ENCODE measurements around the gene FAM187B. TPM values are rescaled to one million over a fixed set of nuclear protein-coding genes. Genes with fewer than 3 reads are reported as not detected.
A peak's percentile ranks its signal among the peaks of the same experiment; 100 is the strongest.
"Not testable (repeated sequence)": the region's sequence is repeated elsewhere in the genome, so short reads cannot be mapped to it uniquely, and the experiment has no call there.

Gene FAM187B
- total RNA-seq, 2 experiments from 2014 or later, result not detected

DNA sequence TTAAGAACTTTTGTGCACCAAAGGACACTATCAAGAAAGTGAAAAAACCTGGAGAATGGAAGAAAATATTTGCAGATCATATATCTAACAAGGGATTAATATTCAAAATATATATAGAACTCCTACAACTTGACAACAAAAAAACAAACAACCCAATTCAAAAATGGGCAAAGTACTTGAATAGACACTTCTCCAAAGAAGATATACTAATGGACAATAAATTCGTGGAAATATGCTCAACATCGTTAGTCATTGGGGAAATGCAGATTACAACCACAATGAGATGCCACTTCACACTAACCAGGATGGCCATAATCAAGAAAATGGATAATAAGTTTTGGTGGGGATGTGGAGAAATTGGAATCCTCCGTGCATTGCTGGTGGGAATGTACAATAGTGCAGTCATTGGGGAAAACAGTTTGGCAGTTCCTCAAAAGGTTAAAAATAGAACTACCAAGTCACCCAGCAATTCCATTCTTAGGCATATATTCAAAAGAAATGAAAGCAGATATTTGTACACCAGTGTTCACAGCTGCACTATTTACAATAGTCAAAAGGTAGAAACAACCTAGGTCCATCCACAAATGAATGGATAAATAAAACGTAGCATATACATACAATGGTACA is 18.0 kb upstream of the FAM187B start:
- intact Hi-C loops (cut with micrococcal nuclease), result loop anchor here (5.0 kb wide), 1 partner anchor 34 kb away; no protein-coding TSS in a partner anchor
- no peaks in the 10 kb centered on the region for H3K36me3 Mint-ChIP-seq (ENCODE audit: low read depth)
- H3K9me3 Mint-ChIP-seq, result peaks cover 1% of the 10 kb centered on the region
- peaks cover 13% of the 10 kb centered on the region for H3K4me1 Mint-ChIP-seq (ENCODE audit: low read depth)
- DNase-seq, result no peak
- peak overlapping the region; percentile 9 for H3K4me3 Mint-ChIP-seq
- H3K27ac Mint-ChIP-seq, result no peak overlapping the region
- CTCF ChIA-PET, result no interaction called here
- no peaks in the 10 kb centered on the region for H3K27me3 Mint-ChIP-seq (ENCODE audit: low read depth)

GRCh38 chr19:35241417-35241816 is 12.9 kb upstream of the FAM187B start:
- DNase-seq, result no peak
- intact Hi-C loops (cut with micrococcal nuclease), result no loop called here
- Mint-ChIP-seq H3K27me3 (ENCODE audit: low read depth) (no peaks in the 10 kb centered on the region), H3K9me3 (peaks cover 7% of the 10 kb centered on the region), H3K4me3 (no peak overlapping the region), H3K36me3 (ENCODE audit: low read depth) (peaks cover 4% of the 10 kb centered on the region), H3K27ac (no peak overlapping the region), H3K4me1 (ENCODE audit: low read depth) (peaks cover 17% of the 10 kb centered on the region)
- CTCF ChIA-PET, result interaction anchor here (1.2 kb wide), 2 partner anchors 25 to 98 kb away, joined by 4 to 5 read pairs; partner anchors contain the start of gene FXYD7

- Mint-ChIP-seq H3K27me3 (ENCODE audit: low read depth) (no peaks in the 10 kb centered on the region), H3K36me3 (ENCODE audit: low read depth) (peaks cover 4% of the 10 kb centered on the region), H3K9me3 (peaks cover 7% of the 10 kb centered on the region), H3K27ac (peak overlapping the region; percentile 44), H3K4me1 (ENCODE audit: low read depth) (peaks cover 20% of the 10 kb centered on the region), H3K4me3 (no peak overlapping the region)
- intact Hi-C loops (cut with micrococcal nuclease), result no loop called here
- DNase-seq, result peak; percentile 4
- CTCF ChIA-PET, result interaction anchor here (1.2 to 1.6 kb wide), 2 partner anchors 98 to 113 kb away, joined by 3 to 7 read pairs; no protein-coding TSS in a partner anchor
Observed at GRCh38 chr19:35240327-35240726, 11.8 kb upstream of the FAM187B start.

- CTCF ChIA-PET, result interaction anchor here (1.6 kb wide), 1 partner anchor 98 kb away, joined by 7 read pairs; no protein-coding TSS in a partner anchor
- H3K9me3 Mint-ChIP-seq; H3K36me3 Mint-ChIP-seq (ENCODE audit: low read depth); intact Hi-C loops (cut with micrococcal nuclease); DNase-seq; H3K4me3 Mint-ChIP-seq; H3K27ac Mint-ChIP-seq; H3K27me3 Mint-ChIP-seq (ENCODE audit: low read depth): not testable (repeated sequence)
- H3K4me1 Mint-ChIP-seq (ENCODE audit: low read depth), result peaks cover 24% of the 10 kb centered on the region
Observed at GRCh38 chr19:35239597-35239996, 11.1 kb upstream of the FAM187B start.

- Mint-ChIP-seq H3K9me3 (peaks cover 7% of the 10 kb centered on the region), H3K4me3 (no peak overlapping the region), H3K4me1 (ENCODE audit: low read depth) (peaks cover 24% of the 10 kb centered on the region), H3K27me3 (ENCODE audit: low read depth) (no peaks in the 10 kb centered on the region), H3K36me3 (ENCODE audit: low read depth) (peaks cover 4% of the 10 kb centered on the region), H3K27ac (no peak overlapping the region)
- DNase-seq, result peak; percentile 53
- CTCF ChIA-PET, result interaction anchor here (0.9 to 1.5 kb wide), 4 partner anchors 12 to 270 kb away, joined by 3 read pairs; no protein-coding TSS in a partner anchor
- intact Hi-C loops (cut with micrococcal nuclease), result no loop called here
Observed at GRCh38 chr19:35236638-35237400, 8.3 kb upstream of the FAM187B start.

- Mint-ChIP-seq H3K9me3 (no peaks in the 10 kb centered on the region), H3K4me3 (no peak overlapping the region), H3K27me3 (ENCODE audit: low read depth) (no peaks in the 10 kb centered on the region), H3K4me1 (ENCODE audit: low read depth) (peaks cover 10% of the 10 kb centered on the region), H3K36me3 (ENCODE audit: low read depth) (no peaks in the 10 kb centered on the region), H3K27ac (no peak overlapping the region)
- intact Hi-C loops (cut with micrococcal nuclease), result no loop called here
- peak; percentile 2 for DNase-seq
- CTCF ChIA-PET, result no interaction called here
Observed at GRCh38 chr19:35232912-35233311, 4.4 kb upstream of the FAM187B start.

DNA sequence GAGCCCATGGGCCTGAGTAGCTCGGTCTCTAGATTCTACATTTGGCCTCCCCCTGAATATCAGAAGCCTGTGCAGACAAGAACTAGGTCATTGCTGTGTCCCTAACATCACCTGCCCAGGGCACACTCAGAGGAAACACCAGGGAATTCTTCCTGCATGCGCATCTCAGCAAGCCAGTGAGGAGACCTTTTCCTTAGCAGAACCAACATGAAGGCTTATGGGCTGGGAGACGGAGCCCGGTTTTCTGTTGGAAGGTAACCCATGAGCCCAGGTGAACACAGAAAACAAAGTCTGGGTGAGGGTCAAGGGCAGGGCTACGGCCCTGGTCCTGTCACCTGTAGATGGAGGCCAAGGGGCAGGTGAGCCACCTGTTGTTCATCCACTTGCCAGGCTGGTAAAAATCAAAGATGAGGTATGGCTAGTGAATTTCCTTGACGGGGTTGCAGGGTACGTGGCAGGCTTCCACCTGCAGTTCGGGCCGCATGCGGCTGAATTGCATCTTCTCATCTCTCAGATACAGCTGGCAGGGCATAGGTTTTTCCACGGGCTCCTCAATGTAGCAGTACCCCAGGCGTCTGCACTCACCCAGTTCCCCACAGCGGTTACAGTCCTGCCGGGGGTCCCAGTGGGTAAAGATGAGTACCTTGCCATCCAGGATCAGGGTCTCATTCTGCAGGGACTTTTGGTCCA is 3.6 kb upstream of the FAM187B start:
- CTCF ChIA-PET, result no interaction called here
- Mint-ChIP-seq H3K4me3 (no peak overlapping the region), H3K4me1 (ENCODE audit: low read depth) (peaks cover 10% of the 10 kb centered on the region), H3K27ac (no peak overlapping the region), H3K27me3 (ENCODE audit: low read depth) (no peaks in the 10 kb centered on the region), H3K36me3 (ENCODE audit: low read depth) (no peaks in the 10 kb centered on the region), H3K9me3 (no peaks in the 10 kb centered on the region)
- no peak for DNase-seq
- intact Hi-C loops (cut with micrococcal nuclease), result no loop called here

GRCh38 chr19:35229601-35230000 is 1.1 kb upstream of the FAM187B start:
- intact Hi-C loops (cut with micrococcal nuclease), result no loop called here
- Mint-ChIP-seq H3K27ac (no peak overlapping the region), H3K9me3 (no peaks in the 10 kb centered on the region), H3K4me3 (no peak overlapping the region), H3K4me1 (ENCODE audit: low read depth) (peaks cover 7% of the 10 kb centered on the region), H3K27me3 (ENCODE audit: low read depth) (no peaks in the 10 kb centered on the region), H3K36me3 (ENCODE audit: low read depth) (no peaks in the 10 kb centered on the region)
- peak; percentile 1 for DNase-seq
- CTCF ChIA-PET, result interaction anchor here (0.6 to 0.7 kb wide), 2 partner anchors 163 to 434 kb away, joined by 3 read pairs; no protein-coding TSS in a partner anchor

DNA sequence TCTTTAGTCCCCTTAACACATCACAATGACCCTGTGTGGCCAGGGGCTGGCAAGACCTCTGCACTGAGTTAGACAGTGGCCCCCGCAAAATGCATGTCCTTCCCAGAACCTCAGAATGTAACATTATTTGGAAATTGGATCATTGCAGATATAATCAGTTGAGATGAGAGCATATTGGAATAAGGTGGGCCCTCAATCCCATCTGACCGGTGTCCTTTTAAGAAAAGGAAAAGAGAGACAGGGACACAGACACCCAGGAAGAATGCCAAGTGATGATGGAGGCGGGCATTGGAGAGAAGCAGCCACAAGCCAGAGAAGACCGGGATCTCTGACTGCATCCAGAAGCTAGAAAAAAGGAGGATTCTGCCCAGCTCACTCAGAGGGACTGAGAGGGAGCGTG is 1.8 kb downstream of the FAM187B start:
- DNase-seq, result no peak
- Mint-ChIP-seq H3K4me1 (ENCODE audit: low read depth) (peaks cover 17% of the 10 kb centered on the region), H3K9me3 (no peaks in the 10 kb centered on the region), H3K27me3 (ENCODE audit: low read depth) (no peaks in the 10 kb centered on the region), H3K4me3 (no peak overlapping the region), H3K27ac (no peak overlapping the region), H3K36me3 (ENCODE audit: low read depth) (no peaks in the 10 kb centered on the region)
- CTCF ChIA-PET, result no interaction called here
- intact Hi-C loops (cut with micrococcal nuclease), result no loop called here

DNA sequence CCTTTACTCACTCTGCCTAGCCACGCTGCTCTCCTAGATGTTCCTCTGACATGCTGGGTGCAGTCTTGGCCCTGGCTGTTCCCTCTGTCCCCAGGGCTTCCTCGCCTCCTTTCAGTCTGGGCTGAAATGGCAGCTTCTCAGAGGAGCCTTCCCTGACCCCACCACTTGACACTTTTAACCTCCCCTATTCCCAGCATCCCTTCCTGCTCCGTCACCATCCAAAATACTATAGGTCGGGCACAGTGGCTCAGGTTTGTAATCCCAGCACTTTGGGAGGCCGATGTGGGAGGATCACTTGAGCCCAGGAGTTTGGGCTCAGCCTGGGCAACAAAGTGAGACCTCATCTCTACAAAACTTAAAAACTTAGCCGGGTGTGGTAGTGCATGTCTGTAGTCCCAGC is 2.6 kb downstream of the FAM187B start:
- H3K27ac Mint-ChIP-seq, result no peak overlapping the region

DNA sequence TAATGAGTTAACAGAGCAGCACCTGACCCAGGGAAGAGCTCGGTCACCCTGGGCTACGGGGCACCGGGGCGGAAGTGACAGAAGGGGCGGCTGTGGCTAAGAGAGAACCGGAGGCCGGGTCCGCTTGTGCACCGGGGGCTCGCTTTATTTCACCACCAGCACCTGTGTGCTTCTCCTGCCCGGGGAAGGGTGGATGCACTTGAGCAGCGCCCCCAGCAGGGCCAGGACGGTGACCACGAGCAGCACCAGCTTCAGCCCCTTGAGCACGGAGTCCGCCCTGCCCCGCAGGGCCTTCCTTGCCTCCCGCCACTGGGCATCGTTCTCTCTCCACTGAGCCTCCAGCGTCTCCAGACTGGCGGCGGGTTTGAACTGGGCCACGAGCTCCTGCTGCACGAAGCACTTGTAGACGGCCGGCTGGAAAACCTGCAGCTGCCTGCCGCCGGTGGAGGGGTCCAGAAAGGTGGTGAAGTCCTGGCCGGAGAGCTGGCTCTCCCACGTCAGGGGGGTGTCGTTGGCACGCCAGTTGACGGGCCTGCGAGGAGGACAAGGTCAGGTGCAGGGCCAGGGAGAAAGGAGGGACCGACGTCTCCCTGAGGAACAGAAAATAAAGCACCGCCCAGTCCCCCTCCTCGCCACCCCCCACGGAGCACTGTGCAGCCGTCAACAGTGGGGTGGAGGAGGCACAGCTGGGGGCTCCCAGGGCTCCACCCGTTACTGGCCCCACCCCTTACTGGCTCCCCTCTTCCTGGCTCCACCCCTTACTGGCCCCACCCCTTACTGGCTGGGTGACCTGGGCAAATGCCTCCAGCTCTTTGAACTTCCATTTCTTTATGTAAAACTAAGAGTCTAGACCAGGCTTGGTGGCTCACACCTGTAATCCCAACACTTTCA is 3.6 kb downstream of the FAM187B start:
- no peaks in the 10 kb centered on the region for H3K9me3 Mint-ChIP-seq
- H3K27me3 Mint-ChIP-seq (ENCODE audit: low read depth), result no peaks in the 10 kb centered on the region
- peaks cover 27% of the 10 kb centered on the region for H3K4me1 Mint-ChIP-seq (ENCODE audit: low read depth)
- peak; percentile 54 for DNase-seq
- no peak overlapping the region for H3K4me3 Mint-ChIP-seq
- CTCF ChIA-PET, result interaction anchor here (0.6 to 1.1 kb wide), 2 partner anchors 12 to 238 kb away, joined by 3 read pairs; no protein-coding TSS in a partner anchor
- no peak overlapping the region for H3K27ac Mint-ChIP-seq
- intact Hi-C loops (cut with micrococcal nuclease), result no loop called here
- H3K36me3 Mint-ChIP-seq (ENCODE audit: low read depth), result no peaks in the 10 kb centered on the region

More for the DNA sequence above, 2.6 kb downstream of the FAM187B start:
- Mint-ChIP-seq H3K9me3 (no peaks in the 10 kb centered on the region), H3K27me3 (ENCODE audit: low read depth) (no peaks in the 10 kb centered on the region), H3K4me1 (ENCODE audit: low read depth) (peaks cover 20% of the 10 kb centered on the region), H3K4me3 (no peak overlapping the region), H3K36me3 (ENCODE audit: low read depth) (no peaks in the 10 kb centered on the region)
- CTCF ChIA-PET, result no interaction called here
- peak; percentile 3 for DNase-seq
- intact Hi-C loops (cut with micrococcal nuclease), result no loop called here

Measured in activated naive CD4-positive, alpha-beta T cell treated with anti-CD3 and anti-CD28 coated beads for 36 hours (primary cell).